Activated CD4-positive, alpha-beta memory T cell treated with anti-CD3 and anti-CD28 coated beads, Interleukin-2, amount 10 ng/mL, durations not matched to agents 7 days and 5 days (primary cell): ENCODE results near the gene FARS2. TPM values are rescaled to one million over a fixed set of nuclear protein-coding genes. Genes with fewer than 3 reads are reported as not detected.

ENCODE experiments used
- CTCF ChIA-PET: fragments of 350-600 bp; sonication (Branson Sonifier 250); formaldehyde crosslinking; loops from one replicate; lab custom pipeline; 2021; ENCODE audit warnings: antibody characterized with exemption, inconsistent platforms; lab: Charles Lee
- POLR2A ChIA-PET: fragments of 350-600 bp; sonication (Branson Sonifier 250); formaldehyde crosslinking; loops from one replicate; lab custom pipeline; 2021; ENCODE audit warnings: antibody characterized with exemption; lab: Charles Lee
- DNase-seq: peaks from one replicate; pipeline ENCODE4 v3.0.0-alpha.2; 2020
- H3K27ac Mint-ChIP-seq: one replicate; pipeline ENCODE4 v1.8.0; 2021; ENCODE audit warnings: mild to moderate bottlenecking, mixed read lengths
- H3K27me3 Mint-ChIP-seq: one replicate; pipeline ENCODE4 v1.8.0; 2021; ENCODE audit warnings: mixed read lengths
- H3K36me3 Mint-ChIP-seq: one replicate; pipeline ENCODE4 v1.8.0; 2021; ENCODE audit warnings: low read depth, mixed read lengths
- H3K4me1 Mint-ChIP-seq: one replicate; pipeline ENCODE4 v1.8.0; 2021; ENCODE audit warnings: mixed read lengths
- H3K4me3 Mint-ChIP-seq: one replicate; pipeline ENCODE4 v1.8.0; 2021; ENCODE audit warnings: mild to moderate bottlenecking, mixed read lengths
- H3K9me3 Mint-ChIP-seq: one replicate; pipeline ENCODE4 v1.8.0; 2021; ENCODE audit warnings: mixed read lengths
- total RNA-seq, 2 experiments: library from RNA; stranded (reverse); gene quantifications; one replicate each; pipeline ENCODE4 v1.2.3, GENCODE V29; 2021

FARS2 gene
- total RNA-seq, 2 experiments from 2014 or later = 17.6 to 18.7 TPM

GRCh38 chr6:5337573-5337972 is 76.3 kb downstream of the FARS2 start:
- Mint-ChIP-seq H3K36me3 (peaks cover 2% of the 10 kb centered on the region), H3K27me3 (no peaks in the 10 kb centered on the region), H3K4me3 (no peak overlapping the region), H3K4me1 (peaks cover 29% of the 10 kb centered on the region), H3K27ac (no peak overlapping the region), H3K9me3 (no peaks in the 10 kb centered on the region)
- ChIA-PET CTCF (interaction anchor here (0.9 kb wide), 1 partner anchor 35 kb away, joined by 3 read pairs; no protein-coding TSS in a partner anchor), POLR2A (no interaction called here)
- DNase-seq = no peak

DNA sequence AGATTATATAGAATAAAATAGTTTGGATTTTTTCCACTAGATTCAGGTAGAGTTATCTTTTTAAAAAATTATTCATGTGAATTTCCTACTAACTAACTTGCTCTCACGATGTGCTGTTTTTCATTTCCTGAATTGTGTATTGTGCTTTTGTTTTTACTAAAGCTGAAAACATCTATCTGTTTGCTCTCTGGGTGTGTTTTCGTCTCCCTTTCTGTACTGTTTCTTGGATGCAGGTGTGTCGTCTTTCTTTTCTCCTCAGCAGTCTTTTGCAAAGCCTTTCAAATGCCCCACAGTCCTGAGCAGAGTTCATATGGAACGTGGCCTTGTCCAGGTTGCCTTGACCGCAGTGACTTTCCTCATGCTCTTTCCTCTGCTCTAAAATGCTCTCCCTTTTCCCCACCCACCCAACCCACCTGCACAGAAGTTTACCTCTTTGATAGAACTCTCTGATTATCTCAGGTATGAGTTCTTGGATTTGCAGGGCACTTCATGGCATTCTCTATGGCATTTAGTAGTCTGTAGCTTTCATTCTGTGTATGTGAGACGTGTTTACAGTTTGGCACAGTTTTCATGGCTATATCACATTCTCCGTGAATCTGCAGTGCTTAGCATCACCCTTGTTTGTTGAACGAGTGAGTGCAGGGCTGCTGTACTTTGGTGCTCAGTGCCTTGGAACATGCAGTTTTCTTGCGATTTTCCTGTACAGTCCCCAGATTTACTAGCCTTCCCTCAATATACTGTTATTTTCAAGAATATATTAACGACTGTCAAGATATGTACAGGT is 77.1 kb downstream of the FARS2 start:
- Mint-ChIP-seq H3K4me1 (peaks cover 29% of the 10 kb centered on the region), H3K4me3 (peak overlapping the region; percentile 63), H3K27ac (peak overlapping the region; percentile 72), H3K9me3 (no peaks in the 10 kb centered on the region), H3K36me3 (peaks cover 2% of the 10 kb centered on the region), H3K27me3 (no peaks in the 10 kb centered on the region)
- ChIA-PET POLR2A (interaction anchor here (2.0 kb wide), 1 partner anchor 77 kb away, joined by 5 read pairs; the partner anchor contains the start of genes FARS2 and LYRM4), CTCF (interaction anchor here (0.9 kb wide), 1 partner anchor 35 kb away, joined by 3 read pairs; no protein-coding TSS in a partner anchor)
- no peak for DNase-seq

- no peak overlapping the region for H3K4me3 Mint-ChIP-seq
- ChIA-PET CTCF (interaction anchor here (0.9 to 1.4 kb wide), 2 partner anchors 37 to 125 kb away, joined by 3 to 4 read pairs; no protein-coding TSS in a partner anchor), POLR2A (interaction anchor here (1.5 to 2.0 kb wide), 2 partner anchors 12 to 79 kb away, joined by 3 to 5 read pairs; partner anchors contain the start of genes FARS2 and LYRM4)
- peaks cover 29% of the 10 kb centered on the region for H3K4me1 Mint-ChIP-seq
- H3K36me3 Mint-ChIP-seq = peaks cover 2% of the 10 kb centered on the region
- no peaks in the 10 kb centered on the region for H3K9me3 Mint-ChIP-seq
- no peak for DNase-seq
- H3K27ac Mint-ChIP-seq = no peak overlapping the region
- no peaks in the 10 kb centered on the region for H3K27me3 Mint-ChIP-seq
Measured at GRCh38 chr6:5339786-5340185, 78.5 kb downstream of the FARS2 start.

- DNase-seq = no peak
- H3K36me3 Mint-ChIP-seq = no peaks in the 10 kb centered on the region
- POLR2A ChIA-PET = no interaction called here
- no peak overlapping the region for H3K4me3 Mint-ChIP-seq
- CTCF ChIA-PET = no interaction called here
- H3K9me3 Mint-ChIP-seq = no peaks in the 10 kb centered on the region
- H3K27ac Mint-ChIP-seq = no peak overlapping the region
- no peaks in the 10 kb centered on the region for H3K27me3 Mint-ChIP-seq
- H3K4me1 Mint-ChIP-seq = peaks cover 24% of the 10 kb centered on the region
Measured at GRCh38 chr6:5341845-5342244, 80.5 kb downstream of the FARS2 start.

DNA sequence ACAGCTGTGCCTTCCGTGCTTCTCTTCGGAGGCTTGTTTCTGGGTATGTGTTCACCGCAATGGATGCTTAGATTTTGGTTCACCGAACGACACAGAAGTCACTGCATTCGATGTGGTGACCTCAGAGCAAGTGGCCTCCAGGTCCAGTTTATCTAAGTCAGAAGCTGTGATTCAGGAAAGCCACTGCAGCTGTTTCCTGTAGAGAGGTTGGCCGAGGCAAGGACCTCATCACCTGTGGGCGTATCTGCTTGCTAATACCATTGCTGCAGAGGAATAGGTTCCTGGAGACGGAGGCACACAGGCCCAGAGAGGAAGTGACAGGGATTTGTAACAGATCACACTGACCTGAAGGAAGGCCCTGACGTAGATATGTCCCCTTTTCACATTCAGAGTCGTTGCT is 82.7 kb downstream of the FARS2 start:
- no peaks in the 10 kb centered on the region for H3K27me3 Mint-ChIP-seq
- H3K9me3 Mint-ChIP-seq = peaks cover 2% of the 10 kb centered on the region
- H3K27ac Mint-ChIP-seq = no peak overlapping the region
- peaks cover 2% of the 10 kb centered on the region for H3K36me3 Mint-ChIP-seq
- no peak for DNase-seq
- H3K4me3 Mint-ChIP-seq = no peak overlapping the region
- peaks cover 9% of the 10 kb centered on the region for H3K4me1 Mint-ChIP-seq
- ChIA-PET POLR2A (no interaction called here), CTCF (no interaction called here)

DNA sequence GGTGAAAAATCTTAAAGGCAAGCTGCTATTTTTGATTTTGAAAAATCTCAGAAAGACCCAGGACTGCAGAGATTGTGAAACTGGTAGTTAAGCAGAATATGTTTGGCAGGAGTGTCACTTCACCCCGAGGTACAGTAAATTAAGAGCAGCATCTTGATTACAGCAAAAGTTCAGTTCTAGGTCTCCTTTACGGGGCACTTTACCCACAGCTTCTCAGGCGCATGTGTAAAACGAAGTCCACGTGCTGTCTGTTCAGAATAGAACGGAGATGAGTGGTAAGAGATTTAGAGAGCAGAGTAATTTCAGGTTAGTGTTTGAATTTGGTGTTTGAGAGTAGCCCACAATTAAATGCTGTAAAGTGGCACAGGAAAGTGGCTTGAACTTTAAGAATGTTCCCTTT is 84.0 kb downstream of the FARS2 start:
- peaks cover 4% of the 10 kb centered on the region for H3K36me3 Mint-ChIP-seq
- no peak overlapping the region for H3K27ac Mint-ChIP-seq
- no peaks in the 10 kb centered on the region for H3K27me3 Mint-ChIP-seq
- H3K9me3 Mint-ChIP-seq = peaks cover 2% of the 10 kb centered on the region
- ChIA-PET POLR2A (no interaction called here), CTCF (no interaction called here)
- no peak overlapping the region for H3K4me3 Mint-ChIP-seq
- no peak for DNase-seq
- H3K4me1 Mint-ChIP-seq = peaks cover 8% of the 10 kb centered on the region

DNA sequence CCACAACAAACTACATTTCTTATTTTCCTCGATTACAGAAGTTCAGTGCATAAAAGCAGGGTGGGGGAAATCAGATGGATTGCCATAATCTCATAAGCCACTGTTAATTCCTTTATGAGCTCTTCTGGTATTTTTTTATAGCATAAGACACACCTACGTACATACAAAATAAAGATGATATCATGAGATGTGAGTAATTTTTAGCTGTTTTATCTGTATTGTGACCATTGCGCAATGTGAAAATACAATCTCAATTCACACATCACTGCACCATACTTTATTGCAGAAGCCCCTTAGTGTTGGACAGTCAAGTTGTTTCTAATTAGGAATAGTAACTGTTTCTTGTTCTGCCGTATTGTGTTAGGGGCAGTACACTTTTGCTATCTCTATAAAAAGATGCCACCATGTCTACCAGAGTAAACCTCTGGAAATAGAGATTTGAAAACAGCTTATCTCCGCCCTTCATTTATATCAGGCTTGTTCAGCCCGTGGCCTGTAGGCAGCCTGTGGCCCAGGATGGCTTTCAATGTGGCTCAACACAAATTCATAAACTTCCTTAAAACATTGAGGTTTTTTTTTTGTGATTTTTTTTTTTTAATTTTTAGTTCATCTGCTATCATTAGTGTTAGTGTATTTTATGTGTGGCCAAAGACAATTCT is 90.4 kb downstream of the FARS2 start:
- ChIA-PET POLR2A (interaction anchor here (1.4 kb wide), 1 partner anchor 12 kb away, joined by 3 read pairs; no protein-coding TSS in a partner anchor), CTCF (interaction anchor here (1.2 kb wide), 1 partner anchor 18 kb away, joined by 3 read pairs; no protein-coding TSS in a partner anchor)
- Mint-ChIP-seq H3K9me3 (peaks cover 2% of the 10 kb centered on the region), H3K4me3 (no peak overlapping the region), H3K36me3 (peaks cover 4% of the 10 kb centered on the region), H3K4me1 (no peaks in the 10 kb centered on the region), H3K27ac (no peak overlapping the region), H3K27me3 (no peaks in the 10 kb centered on the region)
- no peak for DNase-seq

GRCh38 chr6:5353971-5354370 is 92.7 kb downstream of the FARS2 start:
- POLR2A ChIA-PET = no interaction called here
- no peak for DNase-seq
- Mint-ChIP-seq H3K9me3 (no peaks in the 10 kb centered on the region), H3K27ac (no peak overlapping the region), H3K36me3 (peaks cover 2% of the 10 kb centered on the region), H3K27me3 (no peaks in the 10 kb centered on the region), H3K4me3 (no peak overlapping the region), H3K4me1 (no peaks in the 10 kb centered on the region)
- CTCF ChIA-PET = no interaction called here

GRCh38 chr6:5357486-5357885 is 96.2 kb downstream of the FARS2 start:
- no peak overlapping the region for H3K27ac Mint-ChIP-seq
- H3K27me3 Mint-ChIP-seq = no peaks in the 10 kb centered on the region
- no peak overlapping the region for H3K4me3 Mint-ChIP-seq
- no peaks in the 10 kb centered on the region for H3K36me3 Mint-ChIP-seq
- no peaks in the 10 kb centered on the region for H3K9me3 Mint-ChIP-seq
- POLR2A ChIA-PET = no interaction called here
- no peaks in the 10 kb centered on the region for H3K4me1 Mint-ChIP-seq
- DNase-seq = no peak
- CTCF ChIA-PET = no interaction called here

- ChIA-PET CTCF (no interaction called here), POLR2A (no interaction called here)
- no peaks in the 10 kb centered on the region for H3K27me3 Mint-ChIP-seq
- no peaks in the 10 kb centered on the region for H3K36me3 Mint-ChIP-seq
- no peak overlapping the region for H3K4me3 Mint-ChIP-seq
- H3K9me3 Mint-ChIP-seq = no peaks in the 10 kb centered on the region
- DNase-seq = no peak
- H3K4me1 Mint-ChIP-seq = no peaks in the 10 kb centered on the region
- H3K27ac Mint-ChIP-seq = no peak overlapping the region
Measured at GRCh38 chr6:5359417-5359816, 98.1 kb downstream of the FARS2 start.

GRCh38 chr6:5361396-5361795 is 100.1 kb downstream of the FARS2 start:
- CTCF ChIA-PET = no interaction called here

DNA sequence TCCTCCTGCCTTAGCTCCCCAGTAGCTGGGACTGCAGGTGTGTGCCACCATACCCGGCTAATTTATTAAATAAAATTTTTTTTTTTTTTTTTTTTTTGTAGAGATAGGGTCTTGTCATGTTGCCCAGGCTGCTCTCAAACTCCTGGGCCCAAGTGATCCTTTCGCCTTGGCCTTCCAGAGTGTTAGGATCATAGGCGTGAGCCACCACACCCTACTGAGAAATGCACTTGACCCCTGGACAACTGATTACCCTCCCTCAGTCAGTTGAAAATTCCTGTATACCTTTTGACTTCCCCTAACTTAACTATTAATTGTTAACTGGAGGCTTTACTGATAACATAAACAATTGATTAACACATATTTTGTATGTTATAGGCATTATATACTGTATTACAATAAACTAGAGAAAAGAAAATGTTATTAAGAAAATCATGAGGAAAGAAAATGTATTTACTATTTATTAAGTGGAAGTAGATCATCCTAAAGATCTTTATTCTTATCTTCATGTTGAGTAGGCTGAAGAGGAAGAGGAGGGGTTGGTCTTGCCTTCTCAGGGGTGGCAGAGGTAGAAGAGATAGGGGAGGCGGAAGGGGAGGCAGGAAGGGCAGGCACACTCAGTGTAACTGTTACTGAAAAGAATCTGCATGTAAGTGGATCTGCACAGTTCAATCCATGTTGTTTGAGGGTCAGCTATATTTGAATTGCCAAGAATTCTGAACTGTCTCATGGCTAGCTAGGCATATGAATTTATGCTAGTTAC is 104.3 kb downstream of the FARS2 start:
- Mint-ChIP-seq H3K27ac (no peak overlapping the region), H3K9me3 (no peaks in the 10 kb centered on the region), H3K4me1 (no peaks in the 10 kb centered on the region), H3K36me3 (peaks cover 4% of the 10 kb centered on the region), H3K27me3 (no peaks in the 10 kb centered on the region), H3K4me3 (no peak overlapping the region)
- DNase-seq = no peak
- CTCF ChIA-PET = interaction anchor here (1.1 to 1.6 kb wide), 3 partner anchors 13 to 222 kb away, joined by 5 to 8 read pairs (median 6); no protein-coding TSS in a partner anchor
- POLR2A ChIA-PET = no interaction called here

More at GRCh38 chr6:5361396-5361795, 100.1 kb downstream of the FARS2 start:
- no peak for DNase-seq
- Mint-ChIP-seq H3K27me3 (no peaks in the 10 kb centered on the region), H3K4me1 (no peaks in the 10 kb centered on the region), H3K4me3 (no peak overlapping the region), H3K27ac (no peak overlapping the region), H3K9me3 (no peaks in the 10 kb centered on the region), H3K36me3 (no peaks in the 10 kb centered on the region)
- POLR2A ChIA-PET = no interaction called here
